ENCODE data around the gene TMEM232. TPM values are rescaled to one million over a fixed set of nuclear protein-coding genes. Genes with fewer than 3 reads are reported as not detected.
"Not testable (repeated sequence)": the region's sequence is repeated elsewhere in the genome, so short reads cannot be mapped to it uniquely, and the experiment has no call there.

Gene TMEM232
- total and polyA plus RNA-seq, 2 of the 4 experiments (the other 2 are of a cell fraction): 0.17 to 0.36 TPM

DNA sequence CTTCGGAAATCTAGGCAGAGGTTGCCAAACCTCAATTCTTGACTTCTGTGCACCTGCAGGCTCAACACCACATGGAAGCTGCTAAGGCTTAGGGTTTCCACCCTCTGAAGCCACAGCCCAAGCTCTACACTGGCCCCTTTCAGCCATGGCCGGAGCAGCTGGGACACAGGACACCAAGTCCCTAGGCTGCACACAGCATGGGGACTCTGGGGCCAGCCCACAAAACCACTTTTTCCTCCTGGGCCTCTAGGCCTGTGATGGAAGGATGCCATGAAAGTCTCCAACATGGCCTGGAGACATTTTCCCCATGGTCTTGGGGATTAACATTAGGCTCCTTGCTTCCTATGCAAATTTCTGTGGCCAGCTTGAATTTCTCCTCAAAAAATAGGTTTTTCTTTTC is 5.0 kb upstream of the TMEM232 start:
- H2AK9ac ChIP-seq (replicated peaks; ENCODE audit: low read depth, low read length, poor library complexity); H3K9ac ChIP-seq (ENCODE audit: low read depth, low read length); H3K4me1 ChIP-seq (ENCODE audit: control insufficient read depth, insufficient read depth, low read length); dilution Hi-C loops (cut with HindIII; ENCODE audit: low sequenced_read_pairs, unreplicated experiment); H2BK20ac ChIP-seq (ENCODE audit: low read depth, low read length); POLR2A ChIA-PET (ENCODE audit: unreplicated experiment); H3K4me2 ChIP-seq (ENCODE audit: low read depth, low read length); H3K4ac ChIP-seq (ENCODE audit: low read depth, low read length); H3K27ac ChIP-seq (ENCODE audit: insufficient read depth, low read length); H3K36me3 ChIP-seq (ENCODE audit: control insufficient read depth, insufficient read depth, low read length); H2BK15ac ChIP-seq (ENCODE audit: low read depth, low read length); H3K27me3 ChIP-seq (ENCODE audit: control insufficient read depth, insufficient read depth, low read length); H3K4me3 ChIP-seq (ENCODE audit: insufficient read depth, low read depth, low read length); H3K18ac ChIP-seq (ENCODE audit: low read depth, low read length); ATAC-seq (ENCODE audit: low read depth); BruUV-seq (replicated peaks); H4K8ac ChIP-seq (ENCODE audit: low read depth in 2 of 2, low read length in 2 of 2); CTCF ChIA-PET; H4K5ac ChIP-seq (ENCODE audit: low read depth, low read length); H3K23ac ChIP-seq (ENCODE audit: low read depth, low read length); H3K56ac ChIP-seq (ENCODE audit: extremely low read depth, insufficient read depth, low read length); H2BK5ac ChIP-seq (ENCODE audit: low read depth, low read length, poor library complexity, severe bottlenecking); H3K9me3 ChIP-seq (ENCODE audit: control insufficient read depth, insufficient read depth, low read length); H3K9me1 ChIP-seq (ENCODE audit: insufficient read depth, low read length); in situ Hi-C loops (cut with MboI; ENCODE audit: low sequenced_read_pairs); H3K14ac ChIP-seq (replicated peaks; ENCODE audit: low read depth, low read length); H3K79me1 ChIP-seq (ENCODE audit: low read depth in 1 of 2, low read length in 2 of 2); H2AK5ac ChIP-seq (ENCODE audit: low read depth, low read length); H4K91ac ChIP-seq (ENCODE audit: insufficient read depth, low read depth, low read length); H2BK120ac ChIP-seq (ENCODE audit: low read depth, low read length); H2AFZ ChIP-seq (replicated peaks; ENCODE audit: low read length, poor library complexity); H4K20me1 ChIP-seq (ENCODE audit: insufficient read depth, low read length); DNase-seq: not testable (repeated sequence)
- intact Hi-C loops (cut with micrococcal nuclease): loop anchor here (10.0 kb wide), 1 partner anchor 1047 kb away; the partner anchor contains the start of gene MAN2A1
- 80% methylated on average over 1 of the region's 2 CpGs; no CpG with 5 or more reads in 1 of the 2 experiments for WGBS, 2 experiments (ENCODE audit: extremely low coverage in 2 of 2, insufficient read length in 1 of 2)
